Esophagus squamous epithelium (tissue), 5 donors: ENCODE measurements around the gene CNTNAP4. TPM values are rescaled to one million over a fixed set of nuclear protein-coding genes. Genes with fewer than 3 reads are reported as not detected.

Source experiments
- DNase-seq: peaks from one replicate; lab custom pipeline; 2025; lab: John Stamatoyannopoulos, UW
- H3K27ac ChIP-seq, 4 donors: fragments of 200-600 bp; sonication (generic); one replicate each; pipeline ENCODE4 v1.5.1; 2016 to 2019; ENCODE audit warnings: mild to moderate bottlenecking in 1 of 4
- H3K27me3 ChIP-seq, 4 donors: fragments of 200-600 bp; sonication (generic); 1 replicate in 3 of 4; 2 replicates in 1 of 4; pipeline versions ENCODE4 v1.5.1 to v1.6.0; 2017 to 2021; ENCODE audit warnings: antibody characterized with exemption in 1 of 4
- H3K36me3 ChIP-seq, 3 donors: fragments of 200-600 bp; sonication (generic); one replicate each; pipeline ENCODE4 v1.5.1; 2016 to 2019
- H3K4me1 ChIP-seq, 3 donors: fragments of 200-600 bp; sonication (generic); one replicate each; pipeline ENCODE4 v1.5.1; 2017 to 2019
- H3K4me3 ChIP-seq, 4 donors: fragments of 200-600 bp; sonication (generic); 1 replicate in 3 of 4; 2 replicates in 1 of 4; pipeline ENCODE4 v1.5.1; 2016 to 2019; ENCODE audit warnings: mild to moderate bottlenecking in 2 of 4, moderate library complexity in 1 of 4
- H3K9me3 ChIP-seq, 3 donors: fragments of 200-600 bp; sonication (generic); one replicate each; pipeline ENCODE4 v1.5.1; 2016 to 2019
- CTCF ChIP-seq, 6 experiments: fragments of 450-650 bp in 4 of 6; fragments of 200-600 bp in 2 of 6; sonication (generic) in 2 of 6; IDR thresholded peaks; one replicate each; pipeline ENCODE4 v1.5.1; 2016 to 2019; ENCODE audit warnings: antibody characterized with exemption in 6 of 6, mild to moderate bottlenecking in 4 of 6, moderate library complexity in 4 of 6
- POLR2A ChIP-seq, 4 donors: fragments of 450-650 bp; IDR thresholded peaks; one replicate each; pipeline ENCODE4 v1.6.1; 2017; ENCODE audit warnings: antibody characterized with exemption in 4 of 4, mild to moderate bottlenecking in 4 of 4, moderate library complexity in 3 of 4
- WGBS, 2 donors: methylation state at CpG; one replicate each; pipeline ENCODE4 v1.1.5; 2018; 5-methylcytosine and 5-hydroxymethylcytosine counted together
- intact Hi-C: fragments of 100-400 bp; cut with DNase I; formaldehyde crosslinking; loops from one replicate; pipeline ENCODE4 v1.15.0; 2022
- total RNA-seq, 4 donors: library from RNA; depleted of rRNA; stranded (reverse); fragments of >200 nt; gene quantifications; one replicate each; pipeline ENCODE4 v1.1.0, GENCODE V29; 2016
- donor health status: DM: yes; HTN: yes; CAD: no.

The CNTNAP4 gene
- total RNA-seq, 4 donors from 2014 or later: not detected

GRCh38 chr16:76524356-76524755, 247.2 kb downstream of the CNTNAP4 start:
- Histone ChIP-seq H3K27me3 (no peaks in the 10 kb centered on the region), H3K27ac (no peak overlapping the region), H3K4me1 (no peaks in the 10 kb centered on the region), H3K4me3 (no peak overlapping the region), H3K9me3 (no peaks in the 10 kb centered on the region), H3K36me3 (no peaks in the 10 kb centered on the region)
- intact Hi-C loops: no loop called here
- DNase-seq: no peak
- TF ChIP-seq CTCF (IDR thresholded peaks at IDR 0.05) (no peak), POLR2A (IDR thresholded peaks at IDR 0.05) (no peak)
- 67 to 79% methylated on average over 2 of the region's 2 CpGs for WGBS, 2 donors

- TF ChIP-seq POLR2A (IDR thresholded peaks at IDR 0.05) (no peak), CTCF (IDR thresholded peaks at IDR 0.05) (no peak)
- Histone ChIP-seq H3K27ac (no peak overlapping the region), H3K27me3 (no peaks in the 10 kb centered on the region), H3K4me3 (no peak overlapping the region), H3K4me1 (no peaks in the 10 kb centered on the region), H3K36me3 (no peaks in the 10 kb centered on the region), H3K9me3 (no peaks in the 10 kb centered on the region)
- DNase-seq: no peak
- intact Hi-C loops: no loop called here
Measured at GRCh38 chr16:76524769-76525168, 247.6 kb downstream of the CNTNAP4 start.

DNA sequence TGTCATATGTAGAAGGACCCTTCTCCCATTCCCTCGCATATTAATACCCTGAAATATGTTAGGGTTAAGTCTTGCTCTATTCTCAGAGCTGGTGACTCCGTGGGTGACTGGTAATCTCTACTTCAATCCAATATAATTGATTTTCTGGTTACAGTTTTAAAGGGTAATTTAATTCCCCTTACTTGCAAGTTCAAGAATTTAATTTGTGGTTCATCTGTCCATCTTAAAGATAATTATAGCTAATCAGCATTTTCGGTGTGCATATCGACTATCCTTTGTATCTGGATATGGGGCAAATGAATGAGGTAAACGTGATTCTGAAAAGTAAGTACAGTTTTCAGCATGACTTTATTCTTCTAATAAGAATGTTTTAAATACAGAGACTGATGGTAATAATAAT, 250.0 kb downstream of the CNTNAP4 start:
- intact Hi-C loops: no loop called here
- H3K27ac ChIP-seq: no peak overlapping the region
- no peak for DNase-seq
- H3K4me1 ChIP-seq: no peaks in the 10 kb centered on the region
- no peak overlapping the region for H3K4me3 ChIP-seq
- H3K9me3 ChIP-seq: no peaks in the 10 kb centered on the region
- TF ChIP-seq CTCF (IDR thresholded peaks at IDR 0.05) (no peak), POLR2A (IDR thresholded peaks at IDR 0.05) (no peak)
- H3K36me3 ChIP-seq: no peaks in the 10 kb centered on the region
- 66 to 73% methylated on average over 5 of the region's 5 CpGs for WGBS, 2 donors
- H3K27me3 ChIP-seq: no peaks in the 10 kb centered on the region

DNA sequence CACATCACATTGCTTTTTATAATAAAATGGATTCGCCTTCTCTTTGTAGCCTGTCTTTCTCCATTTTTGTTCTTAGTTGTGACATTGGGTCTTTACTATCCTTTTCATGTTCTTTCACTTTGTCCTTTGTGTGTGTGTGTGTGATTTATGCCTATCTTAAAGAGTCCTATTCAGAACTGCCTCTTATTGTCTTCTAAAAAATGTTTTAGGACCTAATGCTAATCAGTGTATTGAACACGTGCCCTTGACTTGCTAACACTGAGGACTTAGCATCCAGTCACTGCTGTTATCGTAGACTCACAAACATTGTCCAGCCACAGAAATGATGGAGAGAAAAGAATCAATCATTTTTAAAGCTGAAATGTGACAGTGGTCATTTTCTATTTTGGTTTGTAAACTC, 251.9 kb downstream of the CNTNAP4 start:
- Histone ChIP-seq H3K4me1 (no peaks in the 10 kb centered on the region), H3K27ac (no peak overlapping the region), H3K4me3 (no peak overlapping the region), H3K27me3 (no peaks in the 10 kb centered on the region), H3K36me3 (no peaks in the 10 kb centered on the region), H3K9me3 (no peaks in the 10 kb centered on the region)
- no peak for DNase-seq
- 78 to 81% methylated on average over 3 of the region's 3 CpGs for WGBS, 2 donors
- intact Hi-C loops: no loop called here
- TF ChIP-seq CTCF (IDR thresholded peaks at IDR 0.05): no peak
- no peak for TF ChIP-seq POLR2A (IDR thresholded peaks at IDR 0.05)

DNA sequence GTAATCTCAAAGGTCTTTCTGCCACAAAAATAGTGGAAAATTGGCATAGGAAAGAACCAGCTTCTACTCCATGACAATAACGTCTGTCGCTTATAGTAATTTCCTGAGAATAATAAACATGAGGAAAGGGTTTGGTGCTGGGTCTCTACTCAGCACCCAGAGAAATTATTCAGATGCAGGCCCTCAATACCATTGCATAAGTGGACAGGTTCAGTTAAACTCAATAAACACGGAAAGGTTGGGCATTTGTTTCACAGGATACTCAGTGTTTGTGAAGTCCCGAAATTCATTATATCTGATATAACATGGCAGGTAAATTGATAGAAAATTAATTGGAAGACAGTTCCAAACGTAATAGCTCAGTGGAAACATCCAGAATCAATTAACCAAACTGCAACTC, 254.0 kb downstream of the CNTNAP4 start:
- H3K4me3 ChIP-seq: no peak overlapping the region
- no peaks in the 10 kb centered on the region for H3K27me3 ChIP-seq
- H3K4me1 ChIP-seq: no peaks in the 10 kb centered on the region
- WGBS, 2 donors: 61 to 69% methylated on average over 5 of the region's 5 CpGs
- no peaks in the 10 kb centered on the region for H3K36me3 ChIP-seq
- H3K27ac ChIP-seq: no peak overlapping the region
- H3K9me3 ChIP-seq: no peaks in the 10 kb centered on the region
- DNase-seq: no peak
- no peak for TF ChIP-seq POLR2A (IDR thresholded peaks at IDR 0.05)
- TF ChIP-seq CTCF (IDR thresholded peaks at IDR 0.05): no peak
- intact Hi-C loops: no loop called here
